ENCODE results near the gene C13orf42.
A peak's percentile ranks its signal among the peaks of the same experiment; 100 is the strongest.
"Not testable (repeated sequence)": the region's sequence is repeated elsewhere in the genome, so short reads cannot be mapped to it uniquely, and the experiment has no call there.

C13orf42 gene

DNA sequence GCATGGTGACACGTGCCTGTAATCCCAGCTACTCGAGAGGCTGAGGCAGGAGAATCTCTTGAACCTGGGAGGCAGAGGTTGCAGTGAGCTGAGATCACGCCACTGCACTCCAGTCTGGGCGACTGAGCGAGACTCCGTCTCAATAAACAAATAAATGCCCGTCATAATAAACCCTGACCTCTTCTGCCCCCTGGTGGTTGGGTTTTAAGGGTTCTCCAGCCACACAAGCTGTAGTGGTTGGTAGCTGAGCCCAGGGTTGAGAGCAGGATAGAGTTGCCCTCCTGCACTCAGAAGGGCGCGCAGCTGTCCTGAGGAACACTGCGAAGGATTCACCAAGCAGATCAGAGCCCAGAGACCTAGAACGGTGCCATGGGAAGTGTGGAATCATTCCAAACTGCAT, 9.8 kb upstream of the C13orf42 start:
- DNase-seq (ENCODE audit: extremely low read depth, insufficient read length) = not testable (repeated sequence)

DNA sequence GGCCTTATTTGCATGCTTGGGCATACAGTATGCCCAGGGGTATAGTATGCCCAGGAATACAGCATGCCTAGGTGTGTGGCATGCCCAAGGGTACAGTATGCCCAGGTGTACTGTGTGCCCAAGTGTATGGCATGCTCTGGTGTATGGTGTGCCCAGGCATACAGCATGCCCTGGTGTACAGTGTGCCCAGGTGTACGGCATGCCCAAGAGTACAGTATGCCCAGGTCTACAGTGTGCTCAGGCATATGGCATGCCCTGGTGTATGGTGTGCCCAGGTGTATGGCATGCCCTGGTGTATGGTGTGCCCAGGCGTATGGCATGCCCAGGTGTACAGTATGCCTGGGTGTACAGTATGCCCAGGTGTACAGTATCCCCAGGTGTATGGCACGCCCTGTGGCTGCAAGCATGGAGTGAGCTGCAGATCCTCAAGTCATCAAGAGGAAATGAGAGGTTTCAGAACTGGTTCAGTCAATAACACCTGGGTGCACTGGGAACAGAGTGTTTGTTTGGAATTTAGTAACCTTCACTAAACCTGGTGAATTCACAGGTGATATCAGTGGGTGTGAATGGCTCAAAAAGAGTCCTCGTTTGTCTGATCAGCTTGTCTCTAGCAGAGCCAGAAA, 7.8 kb upstream of the C13orf42 start:
- no peak overlapping the region for H3K4me3 ChIP-seq (replicated peaks; ENCODE audit: low read depth, low read length)
- H3K36me3 ChIP-seq (ENCODE audit: control insufficient read depth, insufficient read depth, low read length) = no peaks in the 10 kb centered on the region
- DNase-seq (ENCODE audit: extremely low read depth, insufficient read length) = no peak
- TF ChIP-seq, protein P1, sequence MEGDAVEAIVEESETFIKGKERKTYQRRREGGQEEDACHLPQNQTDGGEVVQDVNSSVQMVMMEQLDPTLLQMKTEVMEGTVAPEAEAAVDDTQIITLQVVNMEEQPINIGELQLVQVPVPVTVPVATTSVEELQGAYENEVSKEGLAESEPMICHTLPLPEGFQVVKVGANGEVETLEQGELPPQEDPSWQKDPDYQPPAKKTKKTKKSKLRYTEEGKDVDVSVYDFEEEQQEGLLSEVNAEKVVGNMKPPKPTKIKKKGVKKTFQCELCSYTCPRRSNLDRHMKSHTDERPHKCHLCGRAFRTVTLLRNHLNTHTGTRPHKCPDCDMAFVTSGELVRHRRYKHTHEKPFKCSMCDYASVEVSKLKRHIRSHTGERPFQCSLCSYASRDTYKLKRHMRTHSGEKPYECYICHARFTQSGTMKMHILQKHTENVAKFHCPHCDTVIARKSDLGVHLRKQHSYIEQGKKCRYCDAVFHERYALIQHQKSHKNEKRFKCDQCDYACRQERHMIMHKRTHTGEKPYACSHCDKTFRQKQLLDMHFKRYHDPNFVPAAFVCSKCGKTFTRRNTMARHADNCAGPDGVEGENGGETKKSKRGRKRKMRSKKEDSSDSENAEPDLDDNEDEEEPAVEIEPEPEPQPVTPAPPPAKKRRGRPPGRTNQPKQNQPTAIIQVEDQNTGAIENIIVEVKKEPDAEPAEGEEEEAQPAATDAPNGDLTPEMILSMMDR (IDR thresholded peaks at IDR 0.05; ENCODE audit: insufficient read depth, low read length, poor library complexity, severe bottlenecking) = no peak
- no peaks in the 10 kb centered on the region; the same call in 1 of the 2 replicates for H3K27me3 ChIP-seq (replicated peaks; ENCODE audit: control insufficient read depth, insufficient read depth, low read length)

More for the DNA sequence above, 9.8 kb upstream of the C13orf42 start:
- H3K4me3 ChIP-seq (replicated peaks; ENCODE audit: low read depth, low read length); H3K27me3 ChIP-seq (replicated peaks; ENCODE audit: control insufficient read depth, insufficient read depth, low read length); H3K36me3 ChIP-seq (ENCODE audit: control insufficient read depth, insufficient read depth, low read length): not testable (repeated sequence)
- TF ChIP-seq, protein P1 (IDR thresholded peaks at IDR 0.05; ENCODE audit: insufficient read depth, low read length, poor library complexity, severe bottlenecking) = peak; percentile 53

GRCh38 chr13:51113969-51114368, 2.9 kb upstream of the C13orf42 start:
- TF ChIP-seq, protein P1 (IDR thresholded peaks at IDR 0.05; ENCODE audit: insufficient read depth, low read length, poor library complexity, severe bottlenecking) = no peak
- Histone ChIP-seq H3K27me3 (replicated peaks; ENCODE audit: control insufficient read depth, insufficient read depth, low read length) (no peaks in the 10 kb centered on the region; the same call in none of the 2 replicates), H3K36me3 (ENCODE audit: control insufficient read depth, insufficient read depth, low read length) (no peaks in the 10 kb centered on the region), H3K4me3 (replicated peaks; ENCODE audit: low read depth, low read length) (no peak overlapping the region)
- no peak for DNase-seq (ENCODE audit: extremely low read depth, insufficient read length)

DNA sequence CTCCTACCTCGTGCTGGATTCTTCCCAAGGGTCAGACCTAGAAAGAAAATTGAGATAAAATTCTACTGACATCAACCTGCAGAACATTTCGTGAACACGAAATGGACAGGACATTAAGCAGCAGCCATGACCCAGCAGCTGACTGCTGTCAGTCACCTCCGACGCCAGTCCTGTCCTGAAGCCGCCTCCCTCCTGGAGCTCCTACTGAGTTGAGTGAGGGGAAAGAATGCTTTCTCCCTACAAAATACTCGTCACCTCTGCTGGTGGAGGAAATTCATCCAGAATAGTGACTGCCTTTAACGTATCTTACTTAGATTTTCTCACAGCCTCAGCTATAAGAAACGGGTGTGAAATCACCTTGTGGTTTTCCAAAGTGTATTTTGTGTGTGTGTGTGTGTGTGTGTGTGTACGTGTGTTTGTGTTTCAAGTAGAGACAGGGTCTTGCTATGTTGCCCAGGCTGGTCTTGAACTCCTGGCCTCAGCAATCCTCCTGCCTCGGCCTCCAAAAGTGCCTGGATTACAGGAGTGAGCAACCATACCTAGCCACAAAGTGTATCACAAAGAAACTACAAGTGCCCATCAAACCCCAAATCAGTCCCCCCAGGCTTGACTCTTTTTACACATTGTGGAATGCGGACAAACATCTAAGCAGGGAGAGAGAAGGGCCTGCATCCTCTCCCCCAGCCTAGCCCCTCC, 2.3 kb upstream of the C13orf42 start:
- no peak for DNase-seq (ENCODE audit: extremely low read depth, insufficient read length)
- H3K27me3 ChIP-seq (replicated peaks; ENCODE audit: control insufficient read depth, insufficient read depth, low read length) = no peaks in the 10 kb centered on the region; the same call in none of the 2 replicates
- no peak overlapping the region for H3K4me3 ChIP-seq (replicated peaks; ENCODE audit: low read depth, low read length)
- TF ChIP-seq, protein P1 (IDR thresholded peaks at IDR 0.05; ENCODE audit: insufficient read depth, low read length, poor library complexity, severe bottlenecking) = no peak
- H3K36me3 ChIP-seq (ENCODE audit: control insufficient read depth, insufficient read depth, low read length) = no peaks in the 10 kb centered on the region

- Histone ChIP-seq H3K27me3 (replicated peaks; ENCODE audit: control insufficient read depth, insufficient read depth, low read length) (no peaks in the 10 kb centered on the region; the same call in 1 of the 2 replicates), H3K4me3 (replicated peaks; ENCODE audit: low read depth, low read length) (no peak overlapping the region), H3K36me3 (ENCODE audit: control insufficient read depth, insufficient read depth, low read length) (no peaks in the 10 kb centered on the region)
- TF ChIP-seq, protein P1 (IDR thresholded peaks at IDR 0.05; ENCODE audit: insufficient read depth, low read length, poor library complexity, severe bottlenecking) = no peak
- DNase-seq (ENCODE audit: extremely low read depth, insufficient read length) = no peak
Observed at GRCh38 chr13:51112771-51113170, 1.7 kb upstream of the C13orf42 start.
